Measurements from ENCODE around the gene SNRNP25.
A peak's percentile ranks its signal among the peaks of the same experiment; 100 is the strongest.
"Not testable (repeated sequence)": the region's sequence is repeated elsewhere in the genome, so short reads cannot be mapped to it uniquely, and the experiment has no call there.

SNRNP25 gene

GRCh38 chr16:36336-36984 lies 17.2 kb upstream of the SNRNP25 start:
- Histone ChIP-seq H3K4me3 (ENCODE audit: low read length) (no peak overlapping the region), H3K27ac (ENCODE audit: low read length) (no peak overlapping the region), H4K20me1 (ENCODE audit: insufficient read depth, low read length) (no peaks in the 10 kb centered on the region), H3K4me1 (ENCODE audit: low read length) (peaks cover 22% of the 10 kb centered on the region), H3K9me2 (replicated peaks; ENCODE audit: insufficient read depth, low read length) (no peaks in the 10 kb centered on the region), H3K79me2 (ENCODE audit: low read length) (no peaks in the 10 kb centered on the region), H3K9ac (ENCODE audit: low read length) (no peak overlapping the region), H3F3A (ENCODE audit: insufficient read depth, low read length) (peaks cover 18% of the 10 kb centered on the region), H2AFZ (ENCODE audit: low read length) (no peak overlapping the region), H3K36me3 (replicated peaks; ENCODE audit: insufficient read depth, low read length) (no peaks in the 10 kb centered on the region), H3K9me3 (replicated peaks; ENCODE audit: insufficient read depth, low read length) (no peaks in the 10 kb centered on the region), H3K27me3 (replicated peaks; ENCODE audit: insufficient read depth, low read length) (no peaks in the 10 kb centered on the region), H3K4me2 (ENCODE audit: low read depth, low read length) (no peak overlapping the region)
- no peak for DNase-seq
- no peak for TF ChIP-seq EZH2 (optimal IDR thresholded peaks at IDR 0.05; ENCODE audit: low read depth, low read length)
- TF ChIP-seq, protein P1, sequence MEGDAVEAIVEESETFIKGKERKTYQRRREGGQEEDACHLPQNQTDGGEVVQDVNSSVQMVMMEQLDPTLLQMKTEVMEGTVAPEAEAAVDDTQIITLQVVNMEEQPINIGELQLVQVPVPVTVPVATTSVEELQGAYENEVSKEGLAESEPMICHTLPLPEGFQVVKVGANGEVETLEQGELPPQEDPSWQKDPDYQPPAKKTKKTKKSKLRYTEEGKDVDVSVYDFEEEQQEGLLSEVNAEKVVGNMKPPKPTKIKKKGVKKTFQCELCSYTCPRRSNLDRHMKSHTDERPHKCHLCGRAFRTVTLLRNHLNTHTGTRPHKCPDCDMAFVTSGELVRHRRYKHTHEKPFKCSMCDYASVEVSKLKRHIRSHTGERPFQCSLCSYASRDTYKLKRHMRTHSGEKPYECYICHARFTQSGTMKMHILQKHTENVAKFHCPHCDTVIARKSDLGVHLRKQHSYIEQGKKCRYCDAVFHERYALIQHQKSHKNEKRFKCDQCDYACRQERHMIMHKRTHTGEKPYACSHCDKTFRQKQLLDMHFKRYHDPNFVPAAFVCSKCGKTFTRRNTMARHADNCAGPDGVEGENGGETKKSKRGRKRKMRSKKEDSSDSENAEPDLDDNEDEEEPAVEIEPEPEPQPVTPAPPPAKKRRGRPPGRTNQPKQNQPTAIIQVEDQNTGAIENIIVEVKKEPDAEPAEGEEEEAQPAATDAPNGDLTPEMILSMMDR (IDR thresholded peaks at IDR 0.05; ENCODE audit: low read length) = no peak
- no peak for TF ChIP-seq EZH2phosphoT487 (IDR thresholded peaks at IDR 0.05; ENCODE audit: low read length)

- Histone ChIP-seq H3F3A (ENCODE audit: insufficient read depth, low read length) (peaks cover 18% of the 10 kb centered on the region), H3K79me2 (ENCODE audit: low read length) (0 out of 2 replicates have a peak, but pooled peaks cover 2% of the 10 kb centered on the region), H2AFZ (ENCODE audit: low read length) (no peak overlapping the region), H4K20me1 (ENCODE audit: insufficient read depth, low read length) (no peaks in the 10 kb centered on the region), H3K4me2 (ENCODE audit: low read depth, low read length) (no peak overlapping the region), H3K4me1 (ENCODE audit: low read length) (peaks cover 22% of the 10 kb centered on the region), H3K36me3 (replicated peaks; ENCODE audit: insufficient read depth, low read length) (no peaks in the 10 kb centered on the region), H3K4me3 (ENCODE audit: low read length) (no peak overlapping the region), H3K9me2 (replicated peaks; ENCODE audit: insufficient read depth, low read length) (no peaks in the 10 kb centered on the region), H3K27ac (ENCODE audit: low read length) (no peak overlapping the region), H3K9me3 (replicated peaks; ENCODE audit: insufficient read depth, low read length) (no peaks in the 10 kb centered on the region), H3K27me3 (replicated peaks; ENCODE audit: insufficient read depth, low read length) (no peaks in the 10 kb centered on the region), H3K9ac (ENCODE audit: low read length) (no peak overlapping the region)
- TF ChIP-seq, protein P1 (IDR thresholded peaks at IDR 0.05; ENCODE audit: low read length) = no peak
- TF ChIP-seq EZH2phosphoT487 (IDR thresholded peaks at IDR 0.05; ENCODE audit: low read length) (no peak), EZH2 (optimal IDR thresholded peaks at IDR 0.05; ENCODE audit: low read depth, low read length) (no peak)
- DNase-seq = no peak
These were observed 16.1 kb upstream of the SNRNP25 start for GRCh38 chr16:37511-37910.

- Histone ChIP-seq H3K27ac (ENCODE audit: low read length) (peak overlapping the region; percentile 93; the same call in 1 of the 2 replicates), H3K4me1 (ENCODE audit: low read length) (peaks cover 22% of the 10 kb centered on the region), H3F3A (ENCODE audit: insufficient read depth, low read length) (peaks cover 18% of the 10 kb centered on the region), H3K4me2 (ENCODE audit: low read depth, low read length) (peak overlapping the region; percentile 19; the same call in 1 of the 2 replicates)
- H4K20me1 ChIP-seq (ENCODE audit: insufficient read depth, low read length); H3K36me3 ChIP-seq (replicated peaks; ENCODE audit: insufficient read depth, low read length); H2AFZ ChIP-seq (ENCODE audit: low read length); H3K4me3 ChIP-seq (ENCODE audit: low read length); H3K9me2 ChIP-seq (replicated peaks; ENCODE audit: insufficient read depth, low read length); DNase-seq; H3K27me3 ChIP-seq (replicated peaks; ENCODE audit: insufficient read depth, low read length); H3K79me2 ChIP-seq (ENCODE audit: low read length); H3K9ac ChIP-seq (ENCODE audit: low read length); H3K9me3 ChIP-seq (replicated peaks; ENCODE audit: insufficient read depth, low read length): not testable (repeated sequence)
These were observed 15.4 kb upstream of the SNRNP25 start for GRCh38 chr16:38206-38605.
